ENCODE measurements around the gene FKBP11. TPM values are rescaled to one million over a fixed set of nuclear protein-coding genes. Genes with fewer than 3 reads are reported as not detected.

Gene FKBP11
- total and polyA plus RNA-seq, 2 donors (not counting 3 experiments of a cell fraction or from before 2014, with no cell fraction given): 74.2 to 81.2 TPM

- Histone ChIP-seq H3K27me3 (ENCODE audit: control insufficient read depth in 2 of 2, insufficient read depth in 2 of 2, low read length in 2 of 2) (no peaks in the 10 kb centered on the region), H3K4me3 (replicated peaks in 1 of 3; ENCODE audit: insufficient read depth in 1 of 3, low read depth in 1 of 3, low read length in 3 of 3) (no peak overlapping the region), H3K27ac (ENCODE audit: insufficient read depth, low read depth, low read length) (no peak overlapping the region), H3K79me2 (ENCODE audit: control insufficient read depth, insufficient read depth, low read length) (no peaks in the 10 kb centered on the region), H3K9me3 (replicated peaks; ENCODE audit: control insufficient read depth, insufficient read depth, low read length) (no peaks in the 10 kb centered on the region), H2AFZ (ENCODE audit: low read depth, low read length) (no peak overlapping the region), H3K9me1 (replicated peaks; ENCODE audit: control insufficient read depth, extremely low read depth, insufficient read depth, low read length) (no peaks in the 10 kb centered on the region), H4K20me1 (replicated peaks; ENCODE audit: control insufficient read depth, extremely low read depth, insufficient read depth, low read length) (no peaks in the 10 kb centered on the region), H3K4me2 (ENCODE audit: insufficient read depth, low read length) (no peak overlapping the region), H3K9ac (replicated peaks; ENCODE audit: extremely low read depth, insufficient read depth, low read length) (no peak overlapping the region), H3K36me3 (ENCODE audit: control insufficient read depth in 2 of 2, extremely low read depth in 1 of 2, insufficient read depth in 2 of 2, low read length in 2 of 2) (no peaks in the 10 kb centered on the region), H3K4me1 (ENCODE audit: control insufficient read depth, extremely low read depth, insufficient read depth, low read length) (peaks cover 3% of the 10 kb centered on the region)
- no TSS peak for BruUV-seq (replicated peaks)
- TF ChIP-seq MYC (IDR thresholded peaks at IDR 0.05; ENCODE audit: low read depth, low read length) (no peak), EZH2 (IDR thresholded peaks at IDR 0.05; ENCODE audit: borderline replicate concordance, low read depth, low read length, severe bottlenecking) (no peak), POLR2A (IDR thresholded peaks at IDR 0.05; ENCODE audit: low read depth, low read length) (no peak), CTCF (IDR thresholded peaks at IDR 0.05; ENCODE audit: extremely low read depth in 1 of 2, insufficient read depth in 1 of 2, low read depth in 1 of 2, low read length in 2 of 2) (no peak), FOS (IDR thresholded peaks at IDR 0.05; ENCODE audit: borderline replicate concordance, insufficient read depth, low read length) (no peak), POLR2AphosphoS5 (IDR thresholded peaks at IDR 0.05; ENCODE audit: insufficient read depth, low read depth, low read length) (no peak), GATA2 (IDR thresholded peaks at IDR 0.05; ENCODE audit: insufficient read depth, insufficient read length, low read depth, low read length) (no peak), MAX (IDR thresholded peaks at IDR 0.05; ENCODE audit: insufficient read depth, insufficient read length) (no peak), JUN (IDR thresholded peaks at IDR 0.05; ENCODE audit: borderline replicate concordance, insufficient read depth, insufficient read length, low read depth) (no peak)
- FAIRE-seq (no peak), DNase-seq (ENCODE audit: low read depth, low spot score) (no peak)
- intact Hi-C loops (cut with micrococcal nuclease) (no loop called here), dilution Hi-C loops (cut with MboI; ENCODE audit: extremely low pct_ligation_motif_present, low sequenced_read_pairs) (no loop called here)
- ChIA-PET CTCF (interaction anchor here (1.0 to 1.6 kb wide), 2 partner anchors 16 to 55 kb away, joined by 3 to 5 read pairs; partner anchors contain the start of gene DDX23), POLR2A (no interaction called here)
These were observed 18.0 kb downstream of the FKBP11 start for GRCh38 chr12:48907245-48907644.
